Osteocyte (in vitro differentiated cells): ENCODE results near the gene FOXO4. TPM values are rescaled to one million over a fixed set of nuclear protein-coding genes. Genes with fewer than 3 reads are reported as not detected.

Experiments used
- DNase-seq: peaks from one replicate; pipeline ENCODE4 v3.0.0; 2021; ENCODE audit warnings: mixed read lengths; ENCODE audit not compliant: unreplicated experiment; ENCODE audit errors: extremely low spot score
- H3K27ac Mint-ChIP-seq: one replicate; pipeline ENCODE4 v1.8.0; 2021; ENCODE audit warnings: mild to moderate bottlenecking, mixed read lengths; ENCODE audit not compliant: unreplicated experiment
- H3K27me3 Mint-ChIP-seq: one replicate; pipeline ENCODE4 v1.8.0; 2021; ENCODE audit warnings: mixed read lengths; ENCODE audit not compliant: unreplicated experiment
- H3K36me3 Mint-ChIP-seq: one replicate; pipeline ENCODE4 v1.8.0; 2021; ENCODE audit warnings: mixed read lengths; ENCODE audit not compliant: unreplicated experiment
- H3K4me1 Mint-ChIP-seq: one replicate; pipeline ENCODE4 v1.8.0; 2021; ENCODE audit warnings: mixed read lengths; ENCODE audit not compliant: unreplicated experiment
- H3K4me3 Mint-ChIP-seq: one replicate; pipeline ENCODE4 v1.8.0; 2021; ENCODE audit warnings: mild to moderate bottlenecking, moderate library complexity, mixed read lengths; ENCODE audit not compliant: unreplicated experiment
- H3K9me3 Mint-ChIP-seq: one replicate; pipeline ENCODE4 v1.8.0; 2021; ENCODE audit warnings: mixed read lengths; ENCODE audit not compliant: unreplicated experiment
- CTCF ChIP-seq: fragments of 200-600 bp; sonication (generic); IDR thresholded peaks from 2 replicates; pipeline ENCODE4 v1.5.0; 2021; ENCODE audit warnings: antibody characterized with exemption, mild to moderate bottlenecking, moderate library complexity
- total RNA-seq: library from RNA; stranded (reverse); gene quantifications from 2 replicates; pipeline ENCODE4 v1.2.1, GENCODE V29; 2021

Gene FOXO4
- total RNA-seq, 1 donor from 2014 or later = 17.1 TPM

GRCh38 chrX:71091263-71091662, 4.4 kb upstream of the FOXO4 start:
- Mint-ChIP-seq H3K36me3 (no peaks in the 10 kb centered on the region), H3K4me1 (peaks cover 2% of the 10 kb centered on the region), H3K27me3 (no peaks in the 10 kb centered on the region), H3K4me3 (no peak overlapping the region), H3K27ac (no peak overlapping the region), H3K9me3 (peaks cover 3% of the 10 kb centered on the region)
- no peak for DNase-seq
- no peak for TF ChIP-seq CTCF

GRCh38 chrX:71095033-71095432, 618 bp upstream of the FOXO4 start:
- no peaks in the 10 kb centered on the region for H3K36me3 Mint-ChIP-seq
- no peaks in the 10 kb centered on the region for H3K9me3 Mint-ChIP-seq
- TF ChIP-seq CTCF = no peak
- no peak for DNase-seq
- H3K27me3 Mint-ChIP-seq = no peaks in the 10 kb centered on the region
- no peak overlapping the region for H3K27ac Mint-ChIP-seq
- peaks cover 2% of the 10 kb centered on the region for H3K4me1 Mint-ChIP-seq
- peak overlapping the region; percentile 88 for H3K4me3 Mint-ChIP-seq

GRCh38 chrX:71095981-71096759, 519 bp downstream of the FOXO4 start:
- Mint-ChIP-seq H3K9me3 (no peaks in the 10 kb centered on the region), H3K27me3 (no peaks in the 10 kb centered on the region), H3K4me1 (peaks cover 2% of the 10 kb centered on the region), H3K36me3 (no peaks in the 10 kb centered on the region), H3K4me3 (peak overlapping the region; percentile 88), H3K27ac (peak overlapping the region; percentile 69)
- no peak for TF ChIP-seq CTCF
- no peak for DNase-seq

- Mint-ChIP-seq H3K9me3 (no peaks in the 10 kb centered on the region), H3K36me3 (no peaks in the 10 kb centered on the region), H3K4me3 (peak overlapping the region; percentile 88), H3K4me1 (peaks cover 2% of the 10 kb centered on the region), H3K27ac (no peak overlapping the region), H3K27me3 (no peaks in the 10 kb centered on the region)
- no peak for DNase-seq
- TF ChIP-seq CTCF = no peak
Observed at GRCh38 chrX:71096760-71097032, 1.0 kb downstream of the FOXO4 start.

GRCh38 chrX:71098302-71098701, 2.7 kb downstream of the FOXO4 start:
- Mint-ChIP-seq H3K27ac (no peak overlapping the region), H3K4me1 (peaks cover 7% of the 10 kb centered on the region), H3K36me3 (no peaks in the 10 kb centered on the region), H3K9me3 (no peaks in the 10 kb centered on the region), H3K4me3 (no peak overlapping the region), H3K27me3 (no peaks in the 10 kb centered on the region)
- DNase-seq = no peak
- peak; percentile 53 for TF ChIP-seq CTCF
